Astrocyte of the hippocampus (primary cell): ENCODE measurements around the gene SPTLC3.

Source experiments
- DNase-seq: peaks from one replicate; pipeline ENCODE4 v3.0.0; 2011; ENCODE audit warnings: low read depth, low spot score

Gene SPTLC3

DNA sequence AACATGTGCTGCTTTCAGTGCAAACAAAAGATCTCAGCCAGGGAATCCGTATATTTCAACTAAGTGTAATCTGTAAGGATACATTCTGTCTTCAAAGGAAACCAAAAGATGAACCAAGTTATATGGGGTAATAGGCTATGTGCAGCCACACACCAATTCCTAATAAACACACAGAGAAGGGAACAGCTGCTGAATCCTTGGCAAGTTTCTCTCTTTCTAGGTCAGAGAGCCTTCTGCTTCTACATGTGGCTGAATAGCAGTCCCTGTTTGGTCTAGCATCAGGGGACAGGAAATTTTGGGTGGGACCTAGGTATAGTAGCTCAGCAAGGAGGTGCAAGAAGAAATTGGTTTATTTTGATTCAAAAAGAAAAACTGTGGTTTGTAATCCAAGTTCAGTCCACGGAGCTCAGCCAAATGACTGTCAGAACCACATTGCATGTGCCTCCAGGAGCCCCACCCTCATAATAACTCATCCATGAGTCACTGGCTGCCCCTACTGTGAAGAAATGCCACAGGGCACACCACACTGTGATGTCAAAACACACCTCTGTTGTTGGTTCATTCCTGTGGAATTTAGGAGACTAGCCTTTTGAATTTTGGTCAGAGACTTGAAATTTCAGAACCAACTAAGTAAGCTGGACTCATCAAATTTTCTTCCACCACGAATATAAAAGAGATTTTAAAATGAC lies 21.1 kb downstream of the SPTLC3 start:
- peak; percentile 96 for DNase-seq

DNA sequence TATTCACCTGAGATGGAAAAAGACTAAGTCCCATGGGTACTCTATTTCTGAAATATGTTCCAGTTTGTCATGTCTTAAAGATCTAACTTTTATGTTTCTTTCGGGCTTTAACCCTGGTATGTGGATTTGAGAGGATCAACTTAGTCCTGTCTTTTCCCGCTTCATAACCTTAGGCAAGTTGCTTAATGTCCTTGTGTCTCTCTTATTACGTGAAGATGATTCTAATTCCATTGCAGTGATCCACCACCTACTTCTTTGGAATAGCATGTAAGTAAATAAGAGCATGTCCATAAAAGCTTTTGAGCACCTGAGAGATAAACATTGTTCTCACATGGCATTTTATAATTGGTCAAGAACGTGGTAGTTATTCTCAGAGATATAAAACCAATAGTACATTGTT lies 23.0 kb downstream of the SPTLC3 start:
- DNase-seq, result no peak

DNA sequence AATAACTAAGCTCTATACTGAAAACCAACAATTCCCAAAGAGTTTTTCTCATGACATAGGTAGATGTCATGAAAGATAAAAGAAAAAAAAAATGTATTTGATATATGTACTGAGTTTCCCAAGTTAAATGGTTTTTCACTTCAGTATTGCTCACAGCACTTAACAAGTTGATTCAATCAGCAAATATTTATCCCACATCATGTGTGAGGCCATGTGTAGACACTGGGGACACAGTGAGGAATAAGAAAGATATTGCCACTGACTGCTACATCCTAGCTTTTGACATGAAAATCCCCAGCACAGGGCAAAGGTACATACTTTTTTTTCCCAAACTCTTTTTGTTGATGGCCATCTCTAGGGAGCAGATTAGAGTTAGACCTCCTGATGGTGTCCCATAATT lies 25.3 kb downstream of the SPTLC3 start:
- no peak for DNase-seq

DNA sequence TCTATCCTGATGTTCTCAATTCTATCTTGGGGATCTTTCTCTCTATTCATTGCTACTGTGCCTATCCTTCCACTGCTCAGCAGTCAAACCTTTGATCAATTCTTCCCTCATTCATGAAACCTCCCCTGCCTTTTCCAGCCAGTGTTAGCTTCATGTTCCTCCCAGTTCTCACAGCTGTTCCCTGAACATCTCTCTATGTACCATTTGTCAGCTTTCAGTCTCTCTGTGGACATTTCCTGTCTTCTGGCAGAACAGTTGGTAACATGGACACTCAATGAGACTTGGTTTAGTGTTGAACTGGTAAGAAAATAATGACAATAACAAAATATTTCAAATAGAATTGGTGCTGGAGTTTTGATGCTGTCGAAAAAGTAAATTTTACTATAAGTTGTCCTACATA lies 26.2 kb downstream of the SPTLC3 start:
- DNase-seq, result no peak

DNA sequence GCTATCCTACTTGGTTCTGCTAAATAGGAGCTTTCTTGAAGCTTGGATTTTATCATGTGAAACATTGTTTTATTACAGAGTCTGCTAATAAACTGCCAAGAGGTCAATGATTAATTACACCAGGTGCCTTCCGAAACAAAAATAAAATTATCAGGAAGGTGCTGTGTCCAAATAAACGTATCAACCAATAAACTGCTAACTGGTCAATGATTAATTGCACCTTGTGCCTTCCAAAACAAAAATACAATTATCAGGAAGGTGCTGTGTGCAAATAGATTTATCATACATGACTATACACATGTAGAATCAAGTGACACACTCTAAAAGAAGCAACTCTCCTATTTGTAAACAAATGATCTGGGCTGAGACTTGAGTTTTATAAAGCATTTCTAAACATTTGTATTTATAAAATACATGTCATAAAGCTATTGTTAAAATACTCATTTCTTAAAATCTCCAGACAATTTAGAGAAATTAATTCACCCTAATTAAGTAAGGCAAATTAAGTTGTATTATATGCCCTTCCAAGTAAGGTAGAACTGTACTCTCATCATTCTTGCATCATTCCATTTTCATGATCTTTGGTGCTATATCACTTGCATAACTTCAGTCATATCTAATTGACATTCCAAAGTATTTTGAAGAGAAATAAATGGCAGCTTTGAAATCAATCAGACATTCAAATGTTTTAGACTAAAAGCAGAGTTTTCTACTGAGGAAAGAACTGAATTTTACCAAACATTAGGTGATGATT lies 26.8 kb downstream of the SPTLC3 start:
- no peak for DNase-seq

DNA sequence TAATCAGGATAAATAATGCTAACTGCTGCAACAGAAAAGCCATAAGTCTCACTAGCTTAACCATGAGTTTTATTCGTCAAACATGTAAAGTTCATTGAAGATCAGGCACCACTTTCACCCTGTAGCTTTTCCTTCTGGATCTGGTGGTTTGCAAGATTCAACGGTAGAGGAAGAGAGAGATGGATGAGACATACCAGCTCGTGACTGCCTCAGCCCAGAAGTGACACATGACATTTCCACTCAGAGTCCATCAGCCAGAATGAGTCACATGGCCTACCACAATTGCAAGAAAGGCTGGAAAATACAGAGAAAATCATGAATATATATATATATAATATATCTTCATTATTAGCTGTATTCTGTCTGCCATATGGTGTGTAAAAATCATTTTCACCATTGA lies 29.0 kb downstream of the SPTLC3 start:
- peak; percentile 18 for DNase-seq

DNA sequence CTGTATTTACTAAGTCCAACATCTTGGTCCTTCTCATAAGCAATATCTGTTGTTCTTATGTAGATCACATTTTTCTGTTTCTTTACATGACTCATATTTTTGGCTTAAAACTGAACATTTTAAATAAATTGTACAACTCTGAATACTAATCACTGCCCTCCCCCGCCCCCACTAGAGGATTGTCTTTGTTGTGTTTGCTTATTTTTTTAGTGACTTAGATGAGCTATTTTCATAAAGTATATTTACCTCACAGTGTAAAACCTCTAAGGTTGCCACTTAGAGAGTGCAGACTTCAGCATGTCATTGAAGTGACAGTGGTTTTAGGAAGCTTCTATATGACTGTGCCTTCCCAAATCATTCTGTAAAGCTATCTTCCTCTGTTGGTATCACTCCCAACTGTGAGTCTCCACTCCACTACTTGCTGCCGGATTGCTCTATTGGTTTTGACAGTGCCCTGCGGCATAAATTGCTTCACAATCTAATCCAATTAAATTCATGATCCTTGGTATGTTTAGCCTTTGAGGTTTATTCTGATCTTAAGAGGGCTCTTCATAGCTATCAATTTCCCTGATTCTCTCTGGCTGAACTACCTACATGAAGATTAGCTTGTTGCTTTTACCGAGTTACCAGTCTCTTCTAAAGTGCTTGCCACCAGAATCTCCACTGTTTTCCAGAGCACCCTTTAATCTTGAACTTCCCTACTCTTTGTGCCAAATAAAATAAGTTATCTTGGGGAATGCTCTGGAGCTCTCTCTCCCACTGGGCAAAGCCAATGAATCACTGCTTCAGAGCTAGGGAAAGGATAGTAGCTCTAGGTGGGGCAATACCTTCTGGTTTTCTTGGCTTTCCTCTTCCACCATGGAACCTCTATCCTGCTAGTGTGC lies 33.0 kb downstream of the SPTLC3 start:
- peak; percentile 29 for DNase-seq

DNA sequence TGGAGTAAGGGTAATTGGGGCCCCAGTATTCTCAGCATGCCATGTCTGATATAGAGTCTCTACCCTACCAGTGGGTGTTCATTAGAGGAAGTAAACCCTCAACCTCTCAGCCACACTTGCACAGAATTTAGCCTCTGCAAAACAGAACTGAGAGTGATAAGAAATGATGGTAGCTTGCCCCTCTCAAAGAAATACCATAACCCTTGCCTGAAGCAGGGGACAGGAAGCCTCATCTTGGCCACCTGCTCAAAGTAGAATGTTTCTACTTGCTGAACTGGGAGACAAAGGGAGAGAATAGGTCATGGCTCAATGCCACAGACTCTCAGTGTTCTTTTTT lies 33.7 kb downstream of the SPTLC3 start:
- DNase-seq, result no peak

DNA sequence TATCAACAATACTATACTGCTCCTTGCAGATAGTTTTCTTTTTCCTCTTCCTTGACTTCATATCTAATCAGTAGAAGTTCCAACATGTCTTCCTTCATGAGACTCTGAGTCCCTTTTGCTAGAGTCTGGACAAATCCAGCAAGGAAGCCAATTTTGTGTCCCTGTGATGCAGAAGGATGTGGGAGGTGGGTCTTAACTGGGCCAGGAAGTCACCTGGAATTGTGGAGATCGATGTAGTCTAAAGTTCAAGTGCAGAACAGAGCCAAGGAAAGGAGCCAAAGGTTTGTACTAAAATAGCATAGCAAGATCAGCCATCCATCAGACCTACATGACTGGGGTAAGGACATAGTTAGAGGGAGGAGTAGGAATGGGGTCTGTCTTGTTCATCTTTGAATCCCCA lies 37.6 kb downstream of the SPTLC3 start:
- no peak for DNase-seq

DNA sequence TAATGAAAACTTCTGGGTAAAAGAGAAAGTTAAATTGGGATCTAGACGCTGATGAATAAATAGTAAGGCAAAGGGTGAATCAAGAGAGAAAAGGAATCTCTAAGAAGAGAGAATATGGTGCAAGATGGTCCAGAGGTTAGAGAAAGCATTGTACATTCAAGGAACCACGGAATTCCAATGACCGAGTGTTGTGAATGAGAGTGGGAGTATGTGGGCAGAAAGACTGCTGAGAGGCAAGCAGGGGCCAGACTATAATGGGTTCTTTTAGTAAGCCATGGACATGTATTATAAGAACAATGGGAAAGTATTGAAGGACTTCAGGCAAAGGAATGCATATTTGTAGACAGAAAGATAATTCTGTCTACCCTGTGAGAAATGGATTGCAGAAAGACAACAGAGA lies 45.2 kb downstream of the SPTLC3 start:
- DNase-seq, result peak; percentile 28

DNA sequence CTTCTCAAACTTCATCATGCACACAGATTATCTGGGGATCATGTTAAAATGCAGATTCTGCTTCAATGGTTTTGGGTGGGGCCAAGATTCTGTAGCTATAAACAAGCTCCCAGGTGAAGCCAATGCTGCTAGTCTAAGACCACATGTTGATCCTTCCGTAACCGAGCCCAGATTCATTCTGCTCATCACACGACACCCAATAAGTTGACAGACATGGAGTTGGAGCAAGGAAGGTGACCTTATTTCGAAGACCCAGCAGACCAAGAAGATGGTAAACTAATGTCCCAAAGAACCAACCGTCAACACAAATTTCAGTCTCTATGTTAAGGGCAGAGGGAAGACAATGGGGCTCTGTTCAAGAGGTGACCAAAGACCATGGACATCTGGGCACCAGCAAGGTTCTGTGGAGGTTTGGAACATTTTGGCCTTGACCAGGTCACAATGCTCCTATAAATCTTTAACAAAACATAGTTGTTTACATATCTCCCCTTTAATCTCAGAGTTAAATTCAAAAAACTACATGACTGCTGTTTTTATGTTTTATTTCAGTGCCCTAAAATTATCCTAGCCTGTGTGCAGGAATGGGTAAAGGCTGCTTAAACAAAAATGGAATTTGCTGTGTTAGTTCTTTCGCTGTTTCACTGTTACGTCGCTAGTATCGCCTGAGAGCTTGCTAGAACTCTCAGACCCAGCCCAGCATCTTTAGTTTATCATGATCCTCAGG lies 50.1 kb downstream of the SPTLC3 start:
- no peak for DNase-seq

DNA sequence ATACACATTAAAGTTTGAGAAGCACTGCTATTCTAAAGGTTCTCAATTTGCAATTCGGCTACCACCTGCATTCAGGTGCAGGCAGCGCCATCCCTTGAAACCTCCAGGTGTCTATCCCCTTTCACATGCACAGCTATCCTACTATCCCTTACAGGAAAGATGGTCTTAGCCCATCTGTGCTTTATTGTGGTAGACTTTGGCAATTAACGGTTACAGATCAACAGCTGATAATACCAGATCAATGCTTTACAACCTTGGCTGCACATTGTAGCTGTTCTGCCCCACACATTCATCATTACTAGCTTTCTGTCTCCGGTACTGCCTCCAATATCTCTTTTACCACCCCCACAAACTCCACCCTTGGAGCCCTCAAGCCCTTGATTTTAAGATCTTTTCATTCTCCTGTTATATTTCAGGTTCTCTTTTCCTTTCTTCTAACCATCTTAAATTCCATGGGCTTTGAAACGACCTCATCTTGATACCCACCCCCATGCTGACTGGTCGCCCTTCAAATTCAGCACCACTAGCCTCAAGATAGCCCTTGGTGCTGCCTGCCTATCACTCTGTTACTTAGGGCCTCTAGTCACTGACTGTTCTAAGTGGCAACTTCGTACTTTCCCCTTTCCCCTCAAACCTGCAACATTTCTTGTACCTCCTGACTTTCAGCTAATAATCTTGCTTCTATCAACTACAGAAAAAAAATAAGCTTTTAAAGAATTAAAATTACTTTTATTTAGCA lies 50.8 kb downstream of the SPTLC3 start:
- no peak for DNase-seq

DNA sequence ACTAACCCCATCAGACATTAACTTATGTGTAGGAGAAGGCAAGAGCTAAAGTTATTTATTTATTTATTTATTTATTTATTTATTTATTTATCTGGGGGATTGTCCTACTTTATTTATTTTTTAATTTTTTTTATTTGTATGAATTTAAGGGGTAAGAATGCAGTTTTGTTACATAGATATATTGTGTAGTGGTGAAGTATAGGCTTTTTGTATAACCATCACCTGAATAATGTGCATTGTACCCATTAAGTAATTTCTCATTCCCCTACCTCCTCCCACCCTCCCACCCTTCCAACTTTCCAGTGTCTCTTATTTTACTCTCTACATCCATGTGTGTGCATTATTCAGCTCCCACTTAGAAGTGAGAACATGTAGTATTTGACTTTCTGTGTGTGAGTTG lies 51.6 kb downstream of the SPTLC3 start:
- no peak for DNase-seq

DNA sequence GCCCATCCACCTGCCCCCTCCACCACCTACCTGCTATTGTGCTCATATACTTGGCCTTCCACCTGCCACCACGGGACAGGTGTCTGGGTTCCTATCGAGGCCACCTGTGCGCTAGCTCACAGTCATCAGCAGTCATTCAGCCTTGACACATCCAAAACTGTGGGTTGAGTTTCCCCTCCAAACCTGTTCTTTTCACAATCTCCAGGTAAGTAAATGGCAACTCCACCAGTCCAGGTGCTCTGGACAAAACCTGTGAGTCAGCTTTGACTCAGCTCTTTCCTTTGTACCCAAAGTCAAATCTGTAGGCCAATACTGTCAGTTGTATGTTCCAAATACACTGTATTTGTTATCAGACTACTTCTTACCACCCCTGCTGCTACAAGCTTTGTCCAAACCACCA lies 52.6 kb downstream of the SPTLC3 start:
- no peak for DNase-seq

DNA sequence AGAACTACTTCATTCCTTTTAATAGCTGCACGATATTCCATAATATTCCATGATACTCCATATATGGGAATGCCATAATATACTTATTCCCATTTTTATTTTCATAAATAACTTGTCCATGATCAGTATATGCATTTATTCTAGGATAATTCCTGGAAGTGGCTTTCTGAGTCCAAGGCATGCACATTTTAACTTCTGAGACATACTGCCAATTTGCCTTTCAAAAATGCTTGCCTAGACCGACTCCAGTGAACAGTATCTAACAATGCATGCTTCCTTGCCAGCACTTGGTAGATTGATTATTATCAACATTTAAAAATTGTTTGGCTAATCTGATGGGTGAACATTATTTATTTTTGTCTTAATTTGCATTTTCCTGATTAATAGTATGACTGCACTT lies 54.0 kb downstream of the SPTLC3 start:
- DNase-seq, result no peak

DNA sequence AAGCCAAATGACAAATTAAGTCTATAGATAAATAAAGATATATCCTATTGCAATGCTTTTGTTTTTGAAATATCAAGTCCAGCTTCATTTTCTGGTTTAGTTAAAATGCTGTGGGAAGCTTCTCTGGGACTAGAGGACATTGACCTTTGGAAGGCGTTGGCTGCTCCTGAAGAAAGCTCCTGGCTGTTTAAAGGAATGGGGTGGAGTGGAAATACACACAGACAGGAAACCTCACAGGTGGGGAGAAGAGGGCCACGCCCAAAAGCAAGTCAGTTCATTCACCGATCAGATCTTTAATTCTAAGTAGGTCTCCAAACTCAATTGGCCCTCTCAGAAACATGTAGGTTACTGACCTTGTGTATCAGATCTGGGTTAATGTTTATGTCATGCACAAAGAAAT lies 59.6 kb downstream of the SPTLC3 start:
- no peak for DNase-seq

DNA sequence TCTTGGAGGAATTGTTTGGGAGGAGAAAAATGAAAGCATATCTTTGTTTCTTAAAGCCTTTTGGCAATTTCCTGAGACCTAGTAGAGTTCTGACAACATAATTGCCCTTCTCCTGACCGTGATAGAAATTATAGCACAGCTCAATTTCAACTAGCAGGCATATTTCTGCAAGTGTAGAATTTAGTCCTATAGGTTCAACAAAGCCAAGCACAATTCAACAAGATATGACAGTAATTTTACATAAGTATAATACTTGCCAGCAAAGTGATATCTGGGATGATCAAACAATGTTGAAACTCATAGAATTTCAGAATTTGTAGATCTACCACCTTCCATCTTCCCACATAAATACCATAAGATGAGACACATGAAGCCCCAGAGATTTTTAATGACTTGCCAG lies 73.1 kb downstream of the SPTLC3 start:
- DNase-seq, result no peak

DNA sequence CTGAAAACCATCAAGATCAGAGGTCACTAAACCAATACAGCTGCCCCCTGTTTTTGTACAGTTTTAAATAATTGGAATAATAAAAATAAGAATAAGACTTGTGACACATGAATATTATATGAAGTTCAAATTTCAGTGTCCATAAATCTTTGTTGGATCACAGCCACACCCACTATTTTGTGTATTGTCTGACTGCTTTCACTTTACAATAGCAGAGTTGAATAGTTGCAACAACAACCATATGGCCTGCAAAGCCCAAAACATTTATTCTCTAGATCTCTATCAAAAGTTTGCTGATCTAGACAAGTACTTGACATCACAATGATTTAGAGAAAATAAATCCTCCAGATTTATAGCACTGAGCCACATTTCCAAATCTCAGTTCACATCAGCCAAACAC lies 73.6 kb downstream of the SPTLC3 start:
- no peak for DNase-seq

DNA sequence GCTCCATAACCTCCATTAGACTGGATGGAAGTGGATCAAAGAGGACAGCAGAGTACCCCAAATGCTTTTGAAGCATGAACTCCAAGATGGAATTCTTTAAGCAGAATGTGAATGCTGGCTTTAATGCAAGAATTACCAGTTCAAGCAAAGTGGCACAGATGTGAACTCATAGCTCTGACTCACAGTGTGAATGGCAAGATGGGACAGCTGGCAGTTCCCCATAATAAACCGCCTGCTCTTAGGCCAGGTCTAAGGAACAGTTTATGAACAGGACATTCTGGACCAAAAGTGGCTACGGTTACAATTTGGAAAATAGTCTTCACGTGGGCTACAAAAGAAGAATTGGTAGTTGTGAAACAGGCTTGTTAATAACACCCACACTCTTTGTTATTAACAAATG lies 76.5 kb downstream of the SPTLC3 start:
- DNase-seq, result no peak

DNA sequence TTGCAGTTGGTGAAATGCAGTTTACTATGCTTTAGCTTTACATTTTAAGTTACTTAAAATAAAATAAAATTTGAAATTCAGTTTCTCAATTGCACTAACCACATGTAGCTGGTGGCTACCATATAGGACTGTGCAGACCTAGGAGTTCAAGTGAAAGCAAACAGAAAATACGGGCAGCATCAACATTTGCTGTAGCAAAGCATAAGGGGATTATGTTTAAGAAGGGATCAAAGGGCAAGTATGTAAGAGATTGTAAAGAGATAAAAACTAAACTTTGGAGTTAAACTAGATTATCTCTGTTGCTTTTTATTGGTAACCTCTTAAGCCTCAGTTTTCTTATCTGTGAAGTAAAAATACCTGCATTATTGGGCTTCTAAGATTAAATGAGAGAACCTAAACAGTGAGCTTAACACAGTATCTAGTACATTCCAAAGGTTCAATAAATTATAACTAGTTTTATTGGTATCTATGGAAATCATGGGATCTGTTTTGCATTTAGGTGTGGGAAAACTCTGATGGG lies 81.2 kb downstream of the SPTLC3 start:
- DNase-seq, result no peak

DNA sequence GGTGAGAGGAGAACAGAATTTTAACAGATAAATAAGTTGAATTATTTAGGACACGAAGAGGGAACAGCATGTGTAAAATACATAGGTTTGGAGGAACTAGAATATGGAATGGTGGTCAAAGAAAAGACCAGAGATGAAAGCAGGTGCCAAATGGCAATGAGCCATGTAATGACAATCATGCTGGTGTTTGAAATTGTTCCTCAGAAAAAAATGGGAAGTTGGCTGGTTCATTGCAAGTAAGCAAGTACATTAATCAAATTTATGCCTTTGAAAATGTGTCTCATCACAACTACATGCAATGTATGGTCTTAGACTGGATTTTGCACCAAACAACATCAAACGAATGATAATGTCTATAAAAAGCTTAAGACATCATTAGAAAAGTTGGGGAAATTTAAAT lies 83.3 kb downstream of the SPTLC3 start:
- no peak for DNase-seq
